Neural cell (in vitro differentiated cells): ENCODE measurements around the gene ROBO1. TPM values are rescaled to one million over a fixed set of nuclear protein-coding genes. Genes with fewer than 3 reads are reported as not detected.

Source experiments
- H2AFZ ChIP-seq: fragments of 200-600, 300-800 bp; sonication (generic), shearing (Covaris generic); 2 replicates; pipeline ENCODE4 v1.6.0; 2014; ENCODE audit warnings: low read depth, mild to moderate bottlenecking, antibody characterized with exemption, low read length, moderate library complexity
- H3F3A ChIP-seq: fragments of 200-600 bp; shearing (Covaris generic); 2 replicates; pipeline ENCODE4 v1.6.1; 2016; ENCODE audit warnings: mild to moderate bottlenecking, moderate library complexity, mixed read lengths, antibody characterized with exemption, low read length; ENCODE audit not compliant: insufficient read depth, poor library complexity, severe bottlenecking
- H3K27ac ChIP-seq: fragments of 200-600, 300-800 bp; sonication (generic), shearing (Covaris generic); 2 replicates; pipeline ENCODE4 v1.5.1; 2014; ENCODE audit warnings: mild to moderate bottlenecking, low read length, moderate library complexity
- H3K27me3 ChIP-seq: fragments of 300-800, 200-600 bp; sonication (generic), shearing (Covaris generic); 2 replicates; pipeline ENCODE4 v1.6.0; 2014; ENCODE audit warnings: mild to moderate bottlenecking, low read depth, low read length, moderate library complexity; ENCODE audit not compliant: insufficient read depth
- H3K36me3 ChIP-seq: fragments of 300-800, 200-600 bp; sonication (generic), shearing (Covaris generic); 2 replicates; pipeline ENCODE4 v1.5.1; 2014; ENCODE audit warnings: mild to moderate bottlenecking, antibody characterized with exemption, low read length, moderate library complexity; ENCODE audit not compliant: insufficient read depth
- H3K4me2 ChIP-seq: fragments of 300-800, 200-600 bp; sonication (generic), shearing (Covaris generic); 2 replicates; pipeline ENCODE4 v1.6.0; 2014; ENCODE audit warnings: mild to moderate bottlenecking, low read length
- H3K4me3 ChIP-seq: fragments of 300-800, 200-600 bp; sonication (generic), shearing (Covaris generic); 2 replicates; pipeline ENCODE4 v1.5.1; 2014; ENCODE audit warnings: mild to moderate bottlenecking, low read length, moderate library complexity
- H3K79me2 ChIP-seq: fragments of 200-600 bp; shearing (Covaris generic); replicated peaks from 2 replicates; pipeline ENCODE4 v1.6.0; 2014; ENCODE audit warnings: mild to moderate bottlenecking, low read length, moderate library complexity; ENCODE audit not compliant: insufficient read depth
- H3K9ac ChIP-seq: fragments of 300-800, 200-600 bp; sonication (generic), shearing (Covaris generic); 2 replicates; pipeline ENCODE4 v1.6.1; 2016; ENCODE audit warnings: mild to moderate bottlenecking, low read length, mixed read lengths
- H3K9me2 ChIP-seq: fragments of 200-600 bp; shearing (Covaris generic); 2 replicates; pipeline ENCODE4 v1.6.1; 2016; ENCODE audit warnings: mild to moderate bottlenecking, low read length, mixed read lengths; ENCODE audit not compliant: insufficient read depth
- H3K9me3 ChIP-seq: fragments of 200-600, 300-800 bp; sonication (generic), shearing (Covaris generic); 2 replicates; pipeline ENCODE4 v1.6.1; 2016; ENCODE audit warnings: mild to moderate bottlenecking, mixed run types, low read length, moderate library complexity, mixed read lengths
- H4K20me1 ChIP-seq: fragments of 200-600 bp; shearing (Covaris generic); 2 replicates; pipeline ENCODE4 v1.6.1; 2016; ENCODE audit warnings: mild to moderate bottlenecking, mixed run types; ENCODE audit not compliant: insufficient read depth
- CTCF ChIP-seq: fragments of 450-650 bp; IDR thresholded peaks from 2 replicates; pipeline ENCODE4 v1.5.1; 2014; ENCODE audit warnings: antibody characterized with exemption, mild to moderate bottlenecking, moderate library complexity; ENCODE audit not compliant: poor library complexity, severe bottlenecking
- EP300 ChIP-seq: fragments of 450-650 bp; conservative IDR thresholded peaks from 2 replicates; pipeline ENCODE4 v1.6.1; 2014; ENCODE audit warnings: antibody characterized with exemption, mild to moderate bottlenecking, moderate library complexity; ENCODE audit not compliant: poor library complexity, severe bottlenecking
- EZH2 ChIP-seq: fragments of 200-600, 300-800 bp; shearing (Covaris generic), sonication (generic); IDR thresholded peaks from 2 replicates; pipeline ENCODE4 v1.6.1; 2014; ENCODE audit warnings: antibody characterized with exemption, low read length, borderline replicate concordance, mild to moderate bottlenecking; ENCODE audit not compliant: insufficient read depth, poor library complexity, severe bottlenecking
- MXI1 ChIP-seq: fragments of 450-650 bp; conservative IDR thresholded peaks from 2 replicates; pipeline ENCODE4 v1.6.1; 2014; ENCODE audit warnings: antibody characterized with exemption, mild to moderate bottlenecking; ENCODE audit not compliant: poor library complexity, severe bottlenecking
- POLR2AphosphoS5 ChIP-seq: IDR thresholded peaks from 2 replicates; pipeline ENCODE4 v1.6.1; 2012
- RAD21 ChIP-seq: fragments of 450-650 bp; conservative IDR thresholded peaks from 2 replicates; pipeline ENCODE4 v1.6.1; 2014; ENCODE audit warnings: antibody characterized with exemption, mild to moderate bottlenecking, moderate library complexity
- SMC3 ChIP-seq: fragments of 450-650 bp; conservative IDR thresholded peaks from 2 replicates; pipeline ENCODE4 v1.6.1; 2014; ENCODE audit warnings: antibody characterized with exemption, mild to moderate bottlenecking, moderate library complexity; ENCODE audit not compliant: poor library complexity
- TAF1 ChIP-seq: IDR thresholded peaks from 2 replicates; pipeline ENCODE4 v1.6.1; 2012; ENCODE audit warnings: low read depth
- polyA plus RNA-seq: library from polyadenylated mRNA; depleted of rRNA; stranded (reverse); fragments of >200 nt; gene quantifications from 2 replicates; pipeline ENCODE4 v1.2.3, GENCODE V29; 2014
- TF ChIP-seq, protein P1 (sequence below): IDR thresholded peaks from 2 replicates; pipeline ENCODE4 v1.6.1; 2012; ENCODE audit warnings: borderline replicate concordance

ROBO1 gene
- polyA plus RNA-seq, 1 donor from 2014 or later: 183 TPM

DNA sequence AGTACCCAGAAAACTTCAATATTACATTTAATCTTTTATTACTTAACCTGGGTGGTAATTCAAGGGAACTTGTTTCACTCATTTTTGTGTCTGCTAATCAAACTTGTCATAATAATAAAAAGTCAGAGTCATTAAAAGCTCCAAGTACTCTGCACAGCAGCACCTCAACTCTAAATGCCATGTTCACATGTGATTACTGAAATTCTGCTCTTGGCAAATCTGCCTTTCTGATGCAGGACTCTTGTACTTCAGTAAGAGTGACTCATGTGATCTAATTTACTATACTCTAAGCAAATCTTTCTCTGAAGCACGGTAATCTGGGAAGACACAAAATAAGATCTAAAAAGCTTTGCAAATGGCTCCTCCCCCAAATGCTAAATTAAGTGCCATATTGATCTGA is 6.4 kb downstream of the ROBO1 start:
- H3K79me2 ChIP-seq: peaks cover 73% of the 10 kb centered on the region
- no peak overlapping the region for H3K27ac ChIP-seq
- H3K36me3 ChIP-seq: no peaks in the 10 kb centered on the region
- H3K4me2 ChIP-seq: no peak overlapping the region
- H3K9me2 ChIP-seq: no peaks in the 10 kb centered on the region
- H3K9me3 ChIP-seq: no peaks in the 10 kb centered on the region
- no peak overlapping the region for H3K9ac ChIP-seq
- no peak for TF ChIP-seq POLR2AphosphoS5
- TF ChIP-seq SMC3: no peak
- TF ChIP-seq RAD21: no peak
- TF ChIP-seq TAF1: no peak
- no peak for TF ChIP-seq MXI1
- no peak for TF ChIP-seq EZH2
- TF ChIP-seq CTCF: no peak
- TF ChIP-seq EP300: no peak
- TF ChIP-seq, protein P1, sequence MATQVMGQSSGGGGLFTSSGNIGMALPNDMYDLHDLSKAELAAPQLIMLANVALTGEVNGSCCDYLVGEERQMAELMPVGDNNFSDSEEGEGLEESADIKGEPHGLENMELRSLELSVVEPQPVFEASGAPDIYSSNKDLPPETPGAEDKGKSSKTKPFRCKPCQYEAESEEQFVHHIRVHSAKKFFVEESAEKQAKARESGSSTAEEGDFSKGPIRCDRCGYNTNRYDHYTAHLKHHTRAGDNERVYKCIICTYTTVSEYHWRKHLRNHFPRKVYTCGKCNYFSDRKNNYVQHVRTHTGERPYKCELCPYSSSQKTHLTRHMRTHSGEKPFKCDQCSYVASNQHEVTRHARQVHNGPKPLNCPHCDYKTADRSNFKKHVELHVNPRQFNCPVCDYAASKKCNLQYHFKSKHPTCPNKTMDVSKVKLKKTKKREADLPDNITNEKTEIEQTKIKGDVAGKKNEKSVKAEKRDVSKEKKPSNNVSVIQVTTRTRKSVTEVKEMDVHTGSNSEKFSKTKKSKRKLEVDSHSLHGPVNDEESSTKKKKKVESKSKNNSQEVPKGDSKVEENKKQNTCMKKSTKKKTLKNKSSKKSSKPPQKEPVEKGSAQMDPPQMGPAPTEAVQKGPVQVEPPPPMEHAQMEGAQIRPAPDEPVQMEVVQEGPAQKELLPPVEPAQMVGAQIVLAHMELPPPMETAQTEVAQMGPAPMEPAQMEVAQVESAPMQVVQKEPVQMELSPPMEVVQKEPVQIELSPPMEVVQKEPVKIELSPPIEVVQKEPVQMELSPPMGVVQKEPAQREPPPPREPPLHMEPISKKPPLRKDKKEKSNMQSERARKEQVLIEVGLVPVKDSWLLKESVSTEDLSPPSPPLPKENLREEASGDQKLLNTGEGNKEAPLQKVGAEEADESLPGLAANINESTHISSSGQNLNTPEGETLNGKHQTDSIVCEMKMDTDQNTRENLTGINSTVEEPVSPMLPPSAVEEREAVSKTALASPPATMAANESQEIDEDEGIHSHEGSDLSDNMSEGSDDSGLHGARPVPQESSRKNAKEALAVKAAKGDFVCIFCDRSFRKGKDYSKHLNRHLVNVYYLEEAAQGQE: no peak
- no peaks in the 10 kb centered on the region for H3K27me3 ChIP-seq
- H2AFZ ChIP-seq: no peak overlapping the region
- no peaks in the 10 kb centered on the region for H3F3A ChIP-seq
- H4K20me1 ChIP-seq: no peaks in the 10 kb centered on the region
- no peak overlapping the region for H3K4me3 ChIP-seq

GRCh38 chr3:79751703-79752102 is 16.1 kb downstream of the ROBO1 start:
- H3K9ac ChIP-seq: no peak overlapping the region
- peaks cover 7% of the 10 kb centered on the region for H3K79me2 ChIP-seq
- H4K20me1 ChIP-seq: no peaks in the 10 kb centered on the region
- no peak overlapping the region for H3K4me3 ChIP-seq
- H3K27me3 ChIP-seq: no peaks in the 10 kb centered on the region
- no peak overlapping the region for H3K27ac ChIP-seq
- H3F3A ChIP-seq: no peaks in the 10 kb centered on the region
- TF ChIP-seq, protein P1: no peak
- TF ChIP-seq CTCF (no peak), MXI1 (no peak), EZH2 (no peak), TAF1 (no peak), SMC3 (no peak), RAD21 (no peak), POLR2AphosphoS5 (no peak), EP300 (no peak)
- no peaks in the 10 kb centered on the region for H3K9me3 ChIP-seq
- no peaks in the 10 kb centered on the region for H3K36me3 ChIP-seq
- H3K4me2 ChIP-seq: no peak overlapping the region
- no peaks in the 10 kb centered on the region for H3K9me2 ChIP-seq
- no peak overlapping the region for H2AFZ ChIP-seq
